ENCODE results near the gene DGCR6. TPM values are rescaled to one million over a fixed set of nuclear protein-coding genes. Genes with fewer than 3 reads are reported as not detected.

The DGCR6 gene
- total RNA-seq = 1.9 and 2.4 TPM in 2 replicates

GRCh38 chr22:18905540-18906409 is at the start of gene DGCR6:
Gene DGCR6 (plus strand): TSS chr22:18906320. CDS start chr22:18906375, 55 bp downstream.

GRCh38 chr22:18935889-18936529 is 29.9 kb downstream of the DGCR6 start, which contains the start of gene PRODH:
Gene PRODH (minus strand): TSS chr22:18936293. CDS start chr22:18936287, 6 bp downstream.

Other genes with a start within 250 kb of the DGCR6 start
- not detected in 2 replicates for gene PRODH, start 30.0 kb downstream of the DGCR6 start, total RNA-seq
- gene DGCR2, start 216.1 kb downstream of the DGCR6 start, total RNA-seq = 34.2 and 35.4 TPM in 2 replicates
- gene TSSK2, start 225.0 kb downstream of the DGCR6 start, total RNA-seq = not detected in 2 replicates
- gene ESS2, start 238.3 kb downstream of the DGCR6 start, total RNA-seq = 10.1 and 13.1 TPM in 2 replicates
- gene GSC2, start 244.0 kb downstream of the DGCR6 start, total RNA-seq = not detected in 2 replicates

Measured in epithelial cell of umbilical artery (primary cell).